H4 (cell line): ENCODE results near the gene TMBIM4. TPM values are rescaled to one million over a fixed set of nuclear protein-coding genes. Genes with fewer than 3 reads are reported as not detected.
"Not testable (repeated sequence)": the region's sequence is repeated elsewhere in the genome, so short reads cannot be mapped to it uniquely, and the experiment has no call there.

Experiments
- DNase-seq: peaks from one replicate; pipeline ENCODE4 v3.0.0-alpha.2; 2015; ENCODE audit warnings: low spot score
- total RNA-seq: library from RNA; depleted of rRNA; stranded (reverse); fragments of >200 nt; shearing (Covaris generic); gene quantifications from 2 replicates; pipeline ENCODE4 v1.2.3, GENCODE V29; 2014

TMBIM4 gene
- total RNA-seq, 1 experiment from 2014 or later, result 182 TPM

DNA sequence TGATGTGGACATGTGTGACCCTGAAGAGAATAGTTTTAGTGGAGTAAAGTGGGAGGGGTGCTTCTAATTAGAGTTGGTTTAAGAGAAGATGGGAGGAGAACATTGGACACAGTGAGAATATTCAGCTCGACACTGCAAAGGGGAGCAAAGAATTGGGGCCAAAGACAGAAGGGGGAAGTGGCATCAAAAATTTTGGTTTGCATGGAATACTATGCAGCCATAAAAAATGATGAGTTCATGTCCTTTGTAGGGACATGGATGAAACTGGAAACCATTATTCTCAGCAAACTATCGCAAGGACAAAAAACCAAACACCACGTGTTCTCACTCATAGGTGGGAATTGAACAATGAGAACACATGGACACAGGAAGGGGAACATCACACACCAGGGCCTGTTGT, 15.0 kb upstream of the TMBIM4 start:
- DNase-seq, result not testable (repeated sequence)

DNA sequence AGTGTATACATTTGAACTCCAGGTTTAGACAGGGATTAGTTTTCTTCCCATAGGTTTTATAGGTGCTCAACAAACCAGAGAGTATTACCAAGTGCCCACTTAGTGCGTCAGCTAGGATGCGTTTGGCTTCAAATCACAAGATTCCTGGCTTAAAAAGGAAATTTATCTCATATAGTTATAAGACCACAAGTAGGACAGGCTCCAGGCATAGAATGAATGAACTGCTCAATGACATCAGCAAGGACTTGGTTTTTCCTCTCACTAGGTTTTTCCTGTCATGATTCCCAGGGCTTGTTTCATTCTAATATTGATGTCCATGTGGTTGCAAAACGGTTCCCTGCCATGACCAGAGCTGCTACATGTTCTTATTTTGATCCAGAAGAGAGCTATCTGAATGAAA, 13.2 kb upstream of the TMBIM4 start:
- no peak for DNase-seq

DNA sequence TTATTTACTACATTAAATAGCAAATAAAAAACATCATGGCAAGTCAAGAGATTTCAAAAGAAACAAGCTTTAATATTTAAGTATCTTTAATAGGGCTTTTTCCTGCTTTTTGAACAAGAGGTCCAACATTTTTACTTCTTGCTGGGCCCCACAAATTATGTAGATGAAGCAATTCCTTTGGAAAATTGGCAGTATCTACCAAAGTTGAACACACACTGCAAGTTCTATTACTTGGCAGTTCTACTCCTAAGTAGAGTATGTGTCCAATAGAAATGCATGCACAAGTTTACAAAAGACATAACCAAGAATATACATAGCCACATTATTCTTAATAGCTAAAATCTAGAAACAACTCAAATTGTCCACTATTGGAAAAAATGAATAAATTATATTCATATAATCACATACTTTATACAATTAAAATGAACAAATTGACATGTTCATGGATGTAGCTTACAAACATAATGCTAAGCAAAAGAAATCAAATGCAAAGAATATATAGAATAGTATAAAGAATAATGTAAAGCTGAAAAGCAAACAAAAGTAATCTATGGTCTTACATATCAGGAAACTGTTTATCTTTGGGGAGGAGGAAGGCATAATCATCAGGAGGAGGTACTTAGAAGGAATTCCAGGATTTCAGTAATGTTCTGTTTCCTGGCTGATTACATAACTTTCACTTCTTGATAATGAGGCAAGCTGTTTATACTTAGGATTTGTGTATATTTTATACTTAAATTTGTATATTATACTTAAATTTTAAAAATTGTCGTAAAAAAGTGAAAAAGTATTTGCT, 6.5 kb upstream of the TMBIM4 start:
- DNase-seq, result no peak

DNA sequence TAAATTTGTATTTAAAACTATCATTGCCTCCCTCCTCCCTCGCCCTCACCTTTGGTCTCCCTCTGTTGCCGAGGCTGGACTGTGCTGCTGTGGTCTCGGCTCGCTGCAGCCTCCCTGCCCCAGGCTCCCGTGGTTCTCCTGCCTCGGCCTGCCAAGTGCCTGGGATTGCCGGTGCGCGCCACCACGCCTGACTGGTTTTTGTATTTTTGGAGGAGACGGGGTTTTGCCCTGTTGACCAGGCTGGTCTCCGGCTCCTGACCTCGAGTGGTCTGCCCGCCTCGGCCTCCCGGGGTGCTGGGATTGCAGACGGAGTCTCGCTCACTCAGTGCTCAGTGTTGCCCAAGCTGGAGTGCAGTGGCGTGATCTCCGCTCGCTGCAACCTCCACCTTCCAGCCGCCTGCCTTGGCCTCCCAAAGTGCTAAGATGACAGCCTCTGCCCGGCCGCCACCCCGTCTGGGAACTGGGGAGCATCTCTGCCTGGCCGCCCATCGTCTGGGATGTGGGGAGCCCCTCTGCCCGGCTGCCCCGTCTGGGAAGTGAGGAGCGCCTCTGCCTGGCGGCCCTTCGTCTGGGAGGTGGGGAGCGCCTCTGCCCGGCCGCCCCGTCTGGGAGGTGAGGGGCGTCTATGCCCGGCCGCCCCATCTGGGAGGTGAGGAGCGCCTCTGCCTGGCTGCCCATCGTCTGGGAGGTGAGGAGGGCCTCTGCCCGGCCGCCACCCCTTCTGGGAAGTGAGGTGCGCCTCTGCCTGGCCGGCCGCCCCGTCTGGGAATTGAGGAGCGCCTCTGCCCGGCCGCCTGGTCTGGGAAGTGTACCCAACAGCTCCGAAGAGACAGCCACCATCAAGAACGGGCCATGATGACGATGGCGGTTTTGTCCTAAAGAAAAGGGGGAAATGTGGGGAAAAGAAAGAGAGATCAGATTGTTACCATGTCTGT, 4.9 kb upstream of the TMBIM4 start:
- DNase-seq, result not testable (repeated sequence)

DNA sequence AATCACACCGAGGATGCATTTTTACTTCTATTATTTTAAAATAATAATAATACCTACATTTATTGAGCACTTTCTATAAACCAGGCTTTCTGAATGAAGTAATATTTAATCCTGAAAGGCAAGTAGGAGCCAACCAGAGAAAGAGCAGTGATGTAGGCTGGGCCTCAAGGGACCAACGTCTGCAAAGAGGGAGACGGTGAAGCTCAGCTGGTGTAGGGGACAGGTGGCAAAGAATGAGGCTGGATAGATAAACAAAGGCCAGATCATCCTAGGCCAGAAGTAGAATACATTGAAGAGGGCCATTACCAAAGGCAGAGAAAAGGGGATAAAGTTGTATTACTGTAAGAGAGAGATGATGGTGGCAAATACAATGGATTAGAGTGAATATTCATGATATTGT, 810 bp upstream of the TMBIM4 start:
- DNase-seq, result no peak

DNA sequence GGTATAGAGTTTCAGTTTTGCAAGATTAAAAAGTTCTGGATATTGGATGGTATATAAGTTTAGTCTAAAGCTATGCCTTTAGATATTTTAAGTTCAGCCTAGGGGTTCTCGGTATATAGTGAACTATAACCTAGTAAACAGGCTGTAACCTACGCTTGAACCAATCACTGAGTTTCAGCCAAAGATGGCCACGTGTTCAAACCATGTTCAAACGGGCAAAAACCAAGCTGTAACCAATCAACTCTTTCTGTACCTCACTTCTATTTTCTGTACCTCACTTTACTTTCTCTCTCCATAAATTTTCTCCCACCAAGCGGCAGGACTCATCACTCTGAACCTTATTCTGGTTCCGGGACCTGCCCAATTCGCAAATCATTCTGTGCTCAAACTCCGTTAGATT, 1.4 kb downstream of the TMBIM4 start:
- no peak for DNase-seq

DNA sequence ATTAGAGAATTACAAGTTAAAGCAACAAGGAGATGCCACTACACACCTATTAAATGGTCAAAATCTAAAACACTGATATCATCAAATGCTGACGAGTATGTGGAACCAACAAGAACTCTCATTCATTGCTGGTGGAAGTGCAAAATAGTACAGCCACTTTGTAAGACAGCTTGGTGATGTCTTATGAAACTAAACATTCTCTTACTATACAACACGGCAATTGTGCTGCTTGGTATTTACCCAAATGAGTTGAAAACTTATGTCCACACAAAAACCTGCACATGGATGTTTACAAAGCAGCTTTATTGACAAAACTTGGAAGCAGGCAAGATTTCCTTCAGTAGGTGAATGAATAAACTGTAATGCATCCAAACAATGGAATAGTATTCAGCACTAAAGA, 3.2 kb downstream of the TMBIM4 start:
- no peak for DNase-seq

DNA sequence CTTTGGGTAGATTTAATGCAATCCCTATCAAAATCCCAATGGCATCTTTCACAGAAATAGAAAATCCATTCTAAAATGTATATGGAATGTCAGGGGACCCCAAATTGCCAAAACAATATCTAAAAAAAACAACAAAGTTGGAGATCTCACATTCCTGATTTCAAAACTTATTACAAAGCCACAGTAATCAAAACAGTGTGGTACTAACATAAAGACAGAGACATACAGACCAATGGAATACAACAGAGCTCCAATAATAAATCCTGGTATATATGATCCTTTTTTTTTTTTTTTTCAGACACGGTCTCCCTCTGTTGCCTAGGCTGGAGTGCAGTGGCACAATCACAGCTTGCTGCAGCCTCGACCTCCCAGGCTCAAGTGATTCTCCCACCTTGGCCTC, 4.7 kb downstream of the TMBIM4 start:
- no peak for DNase-seq

DNA sequence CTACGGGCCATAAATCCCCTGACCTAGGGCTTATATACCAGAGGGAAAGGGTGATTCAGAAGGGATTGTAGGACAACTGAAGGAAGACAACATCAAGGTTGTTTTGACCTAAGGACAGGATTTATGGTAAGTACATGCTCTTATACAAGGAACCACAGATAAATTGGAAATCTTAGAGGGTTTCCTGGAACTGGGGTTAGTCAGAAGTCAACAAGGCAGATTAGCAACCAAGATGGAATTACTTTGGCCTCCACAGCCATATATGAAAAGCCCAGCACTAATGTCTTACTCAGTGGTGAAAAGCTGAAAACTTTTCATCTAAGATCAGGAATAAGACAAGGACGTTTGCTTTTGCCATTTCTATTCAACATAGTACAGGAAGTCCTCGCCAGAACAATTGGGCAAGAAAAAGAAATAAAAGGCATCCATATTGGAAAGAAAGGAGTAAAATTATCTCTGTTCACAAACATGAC, 5.4 kb downstream of the TMBIM4 start:
- DNase-seq, result no peak

DNA sequence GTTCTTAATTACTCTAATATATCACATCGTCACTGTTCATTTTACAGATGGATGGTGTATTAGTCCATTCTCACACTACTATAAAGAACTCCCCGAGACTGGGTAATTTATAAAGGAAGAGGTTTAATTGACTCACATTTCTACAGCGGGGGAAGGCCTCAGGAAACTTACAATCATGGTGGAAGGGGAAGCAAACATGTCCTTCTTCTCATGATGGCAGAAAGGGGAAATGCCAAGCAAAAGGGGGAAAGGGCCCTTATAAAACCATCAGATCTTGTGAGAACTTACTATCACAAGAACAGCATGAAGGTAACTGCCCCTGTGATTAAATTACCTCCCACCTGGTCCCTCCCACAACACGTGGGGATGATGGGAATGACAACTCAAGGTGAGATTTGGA, 6.5 kb downstream of the TMBIM4 start:
- DNase-seq, result no peak

DNA sequence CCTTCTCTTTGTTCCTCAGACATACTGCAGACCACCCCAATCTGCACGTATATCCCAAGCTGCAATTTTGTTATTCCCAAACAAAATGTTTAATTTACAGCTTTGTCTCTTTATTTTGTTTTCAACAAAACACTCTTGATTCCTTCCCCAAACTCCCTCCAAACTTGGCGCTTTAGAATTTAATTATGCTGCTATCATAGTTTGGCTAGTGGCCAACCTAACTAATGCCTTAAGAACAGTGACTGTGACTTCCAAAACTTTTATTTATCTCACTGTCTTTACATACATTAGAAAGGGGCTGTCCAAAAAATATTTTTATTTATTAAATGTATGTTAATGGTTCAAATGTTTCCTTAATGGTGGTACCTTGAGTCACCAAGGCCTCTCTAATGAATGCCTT, 7.1 kb downstream of the TMBIM4 start:
- DNase-seq, result no peak

DNA sequence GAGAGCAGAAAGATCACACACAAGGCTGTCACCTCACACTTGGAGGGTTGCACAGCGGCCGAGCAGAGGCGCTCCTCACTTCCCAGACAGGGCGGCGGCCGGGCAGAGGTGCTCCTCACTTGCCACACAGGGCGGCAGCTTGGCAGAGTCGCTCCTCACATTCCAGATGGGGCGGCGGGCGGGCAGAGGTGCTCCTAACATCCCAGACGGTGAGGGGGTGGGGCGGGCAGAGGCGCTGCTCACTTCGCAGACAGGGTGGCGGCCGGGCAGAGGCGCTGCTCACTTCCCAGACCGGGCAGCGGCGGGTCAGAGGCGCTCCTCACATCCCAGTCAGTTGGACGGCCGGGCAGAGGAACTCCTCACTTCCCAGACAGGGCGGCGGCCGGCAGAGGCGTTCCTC, 9.1 kb downstream of the TMBIM4 start:
- DNase-seq, result no peak

DNA sequence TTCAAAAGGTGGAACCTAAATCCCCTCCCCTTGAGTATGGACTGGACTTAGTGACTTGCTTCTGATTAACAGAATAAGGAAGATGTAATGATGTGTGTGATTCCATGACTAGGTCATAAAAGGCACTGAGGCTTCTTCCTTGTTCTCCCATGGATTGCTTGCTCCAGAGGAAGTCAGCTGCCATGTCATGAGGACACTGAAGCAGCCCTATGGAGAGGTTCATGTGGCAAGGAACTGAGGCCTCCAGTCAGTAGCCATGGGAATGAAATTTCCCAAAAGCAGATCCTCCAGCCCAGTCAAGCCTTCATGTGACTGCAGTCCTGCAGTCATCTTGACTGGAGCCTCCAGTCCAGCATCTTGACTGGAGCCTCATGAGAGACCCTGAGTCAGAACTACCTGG, 10.7 kb downstream of the TMBIM4 start:
- DNase-seq, result no peak

DNA sequence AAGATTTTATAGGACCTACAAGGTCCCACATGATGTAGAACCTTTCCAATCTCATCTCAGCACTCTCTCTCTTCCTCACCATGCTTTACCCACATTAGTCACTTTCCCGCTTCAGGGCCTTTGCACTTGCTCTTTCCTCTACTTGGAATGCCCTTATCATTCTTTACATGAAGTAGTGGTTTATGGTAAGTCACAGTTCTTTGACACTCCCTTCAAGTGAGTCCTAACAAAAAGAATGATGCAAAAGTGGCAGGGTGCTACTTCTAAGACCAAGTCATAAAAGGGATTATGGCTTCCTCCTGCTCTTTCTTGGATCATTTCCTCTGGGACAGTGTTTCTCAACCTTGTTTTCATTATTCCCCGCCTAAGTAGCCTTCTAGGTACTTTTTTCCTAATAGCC, 13.1 kb downstream of the TMBIM4 start:
- DNase-seq, result no peak

DNA sequence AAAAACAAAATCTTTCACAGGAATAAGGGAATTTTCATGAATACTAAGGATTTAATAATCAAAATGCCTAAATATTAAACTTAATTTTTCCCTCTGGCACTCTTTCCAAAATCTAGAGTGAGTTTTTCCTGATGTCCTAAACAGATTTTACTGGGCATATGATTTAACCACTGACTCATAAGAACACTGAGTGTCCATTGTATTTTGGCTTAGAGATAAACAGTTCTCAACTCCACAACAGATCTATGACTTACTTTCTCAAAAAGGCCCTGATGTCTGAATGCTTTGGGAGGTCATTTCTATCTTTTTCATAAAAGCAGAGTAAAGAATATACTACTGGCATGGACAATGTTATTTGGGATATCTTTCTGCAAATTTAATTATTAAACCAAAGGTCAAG, 15.0 kb downstream of the TMBIM4 start:
- DNase-seq, result no peak

DNA sequence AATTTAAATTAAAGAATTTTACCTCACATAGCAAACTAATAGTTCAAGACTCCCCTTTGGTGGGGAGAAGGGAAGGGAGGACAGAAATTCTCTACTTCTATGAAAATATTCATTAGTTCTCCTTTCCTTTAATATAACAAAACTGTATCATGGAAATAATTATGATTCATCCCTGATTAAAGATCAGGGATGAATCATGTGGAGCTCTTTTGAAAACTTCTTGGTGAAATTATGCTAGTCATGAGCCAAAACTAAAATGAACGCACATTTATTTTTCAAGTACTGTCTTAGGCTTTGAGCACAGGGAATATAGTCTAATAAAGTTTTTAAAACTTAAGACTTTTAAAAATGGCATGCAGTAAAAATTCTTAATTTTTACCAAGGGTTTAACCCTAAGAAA, 17.1 kb downstream of the TMBIM4 start:
- DNase-seq, result no peak

DNA sequence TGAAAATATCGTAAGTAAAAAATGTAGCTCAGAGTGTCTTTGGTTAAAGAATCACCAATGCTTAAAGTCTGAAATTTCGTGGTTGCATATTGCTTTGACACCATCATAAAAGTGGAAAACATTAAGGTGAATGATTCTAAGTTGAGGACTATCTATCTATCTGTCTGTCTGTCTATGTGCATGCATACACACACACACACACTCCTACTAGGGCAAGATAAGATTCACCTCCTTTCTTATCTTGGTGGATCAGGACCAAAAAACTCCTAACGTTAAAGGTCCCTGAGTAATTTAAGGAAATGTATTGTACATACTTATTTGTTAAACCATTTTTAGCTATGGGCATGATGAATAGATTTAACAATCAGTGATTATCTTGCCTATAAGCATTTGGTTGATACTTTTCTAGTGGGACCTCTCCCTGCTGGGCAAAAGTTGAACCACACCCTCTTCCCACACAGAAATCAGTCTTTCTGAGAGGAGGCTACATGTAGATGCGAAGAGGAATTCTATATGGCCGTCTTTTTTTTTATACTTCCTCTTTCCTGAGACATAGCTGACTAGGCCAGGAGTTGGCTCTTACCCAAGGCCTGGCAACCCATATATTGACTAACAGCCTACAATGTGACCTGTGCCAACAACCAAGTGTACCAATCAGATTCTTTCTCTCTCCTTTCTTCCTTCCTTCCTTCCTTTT, 19.9 kb downstream of the TMBIM4 start:
- DNase-seq, result no peak

DNA sequence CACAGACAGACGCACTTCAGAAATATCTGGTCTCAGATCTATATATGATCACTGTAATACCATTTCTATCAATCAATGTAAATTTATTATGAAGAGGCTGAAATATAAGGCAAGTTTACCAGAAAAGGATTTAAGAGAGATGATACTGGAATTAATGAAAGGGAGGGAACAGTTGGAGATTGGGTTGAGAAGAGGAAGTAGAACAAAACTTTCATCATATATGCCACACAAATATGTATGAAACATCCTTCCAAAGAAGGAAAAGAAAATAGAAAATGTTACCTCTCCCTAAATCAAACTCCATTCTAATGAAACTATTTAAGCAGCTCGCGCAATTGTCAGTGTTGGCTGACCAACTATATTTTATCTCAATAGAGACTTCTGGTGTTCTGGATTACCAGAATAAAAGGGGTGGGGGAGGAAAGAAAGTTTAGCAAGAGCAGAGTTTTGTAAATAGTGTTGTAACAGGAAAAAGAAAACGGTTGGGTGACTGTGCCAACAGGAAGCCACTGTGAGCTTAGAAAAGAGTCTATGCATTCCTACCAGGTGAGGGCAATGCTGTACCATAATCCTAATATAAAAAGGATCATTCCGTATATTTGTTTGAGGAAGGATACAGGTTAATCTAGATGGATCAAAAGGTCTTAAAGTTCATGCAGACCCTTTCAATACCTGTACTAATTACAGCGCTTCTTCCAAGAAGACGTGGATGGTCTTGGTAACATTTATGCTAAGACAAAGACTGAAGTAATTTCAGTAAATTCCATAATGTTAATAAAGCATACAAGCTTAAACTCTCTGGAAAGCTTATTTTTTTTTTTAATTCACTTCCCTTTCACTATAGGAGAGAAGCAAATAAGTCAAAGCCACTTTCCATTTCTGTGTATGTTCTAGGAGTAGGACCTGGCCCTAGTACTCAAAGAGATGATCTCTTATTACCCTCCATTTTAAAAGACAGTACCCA, 24.7 kb downstream of the TMBIM4 start:
- peak; percentile 71 for DNase-seq

DNA sequence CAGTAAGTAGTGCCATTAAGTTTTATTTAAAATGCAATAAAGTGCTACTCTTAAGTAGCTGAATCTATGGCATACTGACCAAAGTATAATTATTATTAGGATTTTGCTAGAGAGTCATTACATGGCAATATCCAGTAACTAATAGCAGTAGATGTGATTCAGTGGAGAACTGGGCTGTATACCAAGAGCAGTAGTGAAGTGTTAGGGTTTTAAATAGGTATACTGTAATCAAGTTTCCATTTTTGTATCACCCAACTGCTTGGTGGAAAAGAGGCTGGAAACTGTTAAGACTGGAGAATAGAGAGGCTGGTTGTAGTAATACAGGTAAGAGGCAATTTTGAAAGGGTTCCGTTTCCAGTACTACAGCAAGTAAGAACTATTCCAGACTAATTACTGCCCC, 25.9 kb downstream of the TMBIM4 start:
- DNase-seq, result no peak

DNA sequence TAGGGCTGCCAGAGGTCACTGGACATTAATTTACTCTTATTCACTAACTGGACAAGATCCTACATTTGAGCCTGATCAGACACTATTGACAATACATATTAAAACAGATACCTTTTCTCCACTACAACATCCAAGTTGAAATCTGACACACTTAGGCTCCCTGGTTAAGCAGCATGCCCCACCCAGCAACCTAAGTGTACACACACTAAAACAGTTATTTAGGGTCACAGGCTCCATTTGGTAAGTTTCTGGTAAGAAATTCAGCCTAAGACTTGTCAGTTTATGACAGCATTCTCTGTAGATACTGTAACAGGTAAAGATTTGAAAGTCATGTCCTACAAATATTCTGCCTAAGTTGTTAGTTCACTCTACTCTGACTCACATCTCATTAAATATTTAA, 27.0 kb downstream of the TMBIM4 start:
- DNase-seq, result no peak

DNA sequence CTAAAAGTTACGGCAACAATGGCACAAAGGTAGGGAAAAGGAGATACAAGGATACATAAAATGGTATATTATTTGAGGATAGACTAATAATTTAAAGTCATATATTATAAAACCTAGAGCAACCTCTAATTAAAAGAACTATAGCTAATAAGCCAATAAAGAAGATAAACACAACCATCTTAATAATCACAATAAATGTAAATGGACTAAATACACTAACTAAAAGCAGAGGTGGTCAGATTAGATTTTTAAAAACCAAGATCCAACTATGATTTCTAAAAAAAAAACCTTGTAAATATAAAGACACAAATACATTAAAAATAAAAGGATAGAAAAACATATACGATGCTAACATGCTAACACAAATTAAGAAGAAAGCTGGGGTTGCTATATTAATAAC, 28.5 kb downstream of the TMBIM4 start:
- no peak for DNase-seq
